ENCODE data around the gene ZNF543. TPM values are rescaled to one million over a fixed set of nuclear protein-coding genes. Genes with fewer than 3 reads are reported as not detected.

Gene ZNF543
- total and polyA plus RNA-seq, 9 of the 15 experiments (the other 6 are each of a cell fraction or from before 2014, with no cell fraction given), result 0.14 to 5.5 (median 2.4) TPM

GRCh38 chr19:57320180-57321084, at the start of gene ZNF543 (continued):
- TF ChIP-seq, protein P1, sequence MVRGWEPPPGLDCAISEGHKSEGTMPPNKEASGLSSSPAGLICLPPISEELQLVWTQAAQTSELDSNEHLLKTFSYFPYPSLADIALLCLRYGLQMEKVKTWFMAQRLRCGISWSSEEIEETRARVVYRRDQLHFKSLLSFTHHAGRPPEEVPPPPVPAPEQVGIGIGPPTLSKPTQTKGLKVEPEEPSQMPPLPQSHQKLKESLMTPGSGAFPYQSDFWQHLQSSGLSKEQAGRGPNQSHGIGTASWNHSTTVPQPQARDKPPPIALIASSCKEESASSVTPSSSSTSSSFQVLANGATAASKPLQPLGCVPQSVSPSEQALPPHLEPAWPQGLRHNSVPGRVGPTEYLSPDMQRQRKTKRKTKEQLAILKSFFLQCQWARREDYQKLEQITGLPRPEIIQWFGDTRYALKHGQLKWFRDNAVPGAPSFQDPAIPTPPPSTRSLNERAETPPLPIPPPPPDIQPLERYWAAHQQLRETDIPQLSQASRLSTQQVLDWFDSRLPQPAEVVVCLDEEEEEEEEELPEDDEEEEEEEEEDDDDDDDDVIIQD (CRISPR knock-in tag; IDR thresholded peaks at IDR 0.05), result no peak
- TF ChIP-seq MYC (IDR thresholded peaks at IDR 0.05; ENCODE audit: low read depth, low read length) (peak; percentile 13; the same call in 1 of the 2 replicates), MYC (CRISPR knock-in tag; IDR thresholded peaks at IDR 0.05; ENCODE audit: borderline replicate concordance, low read depth) (no peak), E2F5 (CRISPR knock-in tag; IDR thresholded peaks at IDR 0.05) (no peak), E4F1 (CRISPR knock-in tag; IDR thresholded peaks at IDR 0.05; ENCODE audit: borderline replicate concordance) (no peak), ZNF589 (CRISPR knock-in tag; IDR thresholded peaks at IDR 0.05; ENCODE audit: low read depth) (no peak), ZNF76 (CRISPR knock-in tag; IDR thresholded peaks at IDR 0.05; ENCODE audit: borderline replicate concordance) (0 out of 2 replicates have a peak, but pooled peaks have one; percentile 43), RBM22 (IDR thresholded peaks at IDR 0.05; ENCODE audit: low read depth, low read length, poor library complexity, severe bottlenecking) (no peak), ZNF217 (CRISPR knock-in tag; IDR thresholded peaks at IDR 0.05) (no peak), ZFX (CRISPR knock-in tag; IDR thresholded peaks at IDR 0.05) (peak; percentile 97), ZSCAN29 (IDR thresholded peaks at IDR 0.05) (no peak), GMEB1 (CRISPR knock-in tag; IDR thresholded peaks at IDR 0.05) (peak; percentile 81), TAF1 (IDR thresholded peaks at IDR 0.05; ENCODE audit: control insufficient read depth, extremely low read depth, insufficient read depth, low read length, severe bottlenecking) (peak; percentile 64), HCFC1 (IDR thresholded peaks at IDR 0.05; ENCODE audit: low read depth, low read length) (peak; percentile 59)
- TF ChIP-seq, protein P2, sequence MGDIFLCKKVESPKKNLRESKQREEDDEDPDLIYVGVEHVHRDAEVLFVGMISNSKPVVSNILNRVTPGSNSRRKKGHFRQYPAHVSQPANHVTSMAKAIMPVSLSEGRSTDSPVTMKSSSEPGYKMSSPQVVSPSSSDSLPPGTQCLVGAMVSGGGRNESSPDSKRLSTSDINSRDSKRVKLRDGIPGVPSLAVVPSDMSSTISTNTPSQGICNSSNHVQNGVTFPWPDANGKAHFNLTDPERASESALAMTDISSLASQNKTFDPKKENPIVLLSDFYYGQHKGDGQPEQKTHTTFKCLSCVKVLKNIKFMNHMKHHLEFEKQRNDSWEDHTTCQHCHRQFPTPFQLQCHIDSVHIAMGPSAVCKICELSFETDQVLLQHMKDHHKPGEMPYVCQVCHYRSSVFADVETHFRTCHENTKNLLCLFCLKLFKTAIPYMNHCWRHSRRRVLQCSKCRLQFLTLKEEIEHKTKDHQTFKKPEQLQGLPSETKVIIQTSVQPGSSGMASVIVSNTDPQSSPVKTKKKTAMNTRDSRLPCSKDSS (IDR thresholded peaks at IDR 0.05; ENCODE audit: low read depth, partially characterized antibody), result no peak
- TF ChIP-seq, protein P3, sequence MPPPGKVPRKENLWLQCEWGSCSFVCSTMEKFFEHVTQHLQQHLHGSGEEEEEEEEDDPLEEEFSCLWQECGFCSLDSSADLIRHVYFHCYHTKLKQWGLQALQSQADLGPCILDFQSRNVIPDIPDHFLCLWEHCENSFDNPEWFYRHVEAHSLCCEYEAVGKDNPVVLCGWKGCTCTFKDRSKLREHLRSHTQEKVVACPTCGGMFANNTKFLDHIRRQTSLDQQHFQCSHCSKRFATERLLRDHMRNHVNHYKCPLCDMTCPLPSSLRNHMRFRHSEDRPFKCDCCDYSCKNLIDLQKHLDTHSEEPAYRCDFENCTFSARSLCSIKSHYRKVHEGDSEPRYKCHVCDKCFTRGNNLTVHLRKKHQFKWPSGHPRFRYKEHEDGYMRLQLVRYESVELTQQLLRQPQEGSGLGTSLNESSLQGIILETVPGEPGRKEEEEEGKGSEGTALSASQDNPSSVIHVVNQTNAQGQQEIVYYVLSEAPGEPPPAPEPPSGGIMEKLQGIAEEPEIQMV (tag; conservative IDR thresholded peaks at IDR 0.05; ENCODE audit: low read depth), result no peak
